Gastroesophageal sphincter (tissue), 3 donors: ENCODE data around the gene COG6.

Experiments
- CTCF ChIP-seq, 4 experiments: fragments of 200-600 bp in 2 of 4; fragments of 450-650 bp in 2 of 4; sonication (generic) in 1 of 4; IDR thresholded peaks; one replicate each; pipeline ENCODE4 v1.5.1; 2017 to 2019; ENCODE audit warnings: antibody characterized with exemption in 4 of 4, mild to moderate bottlenecking in 2 of 4, moderate library complexity in 2 of 4
- POLR2A ChIP-seq, 2 donors: fragments of 450-650 bp; IDR thresholded peaks; one replicate each; pipeline ENCODE4 v1.6.1; 2017; ENCODE audit warnings: antibody characterized with exemption in 2 of 2, mild to moderate bottlenecking in 2 of 2, moderate library complexity in 1 of 2

- peak; percentile 30 to 53 (median 43) for TF ChIP-seq CTCF (IDR thresholded peaks at IDR 0.05)
- TF ChIP-seq POLR2A (IDR thresholded peaks at IDR 0.05) = no peak
These were observed 29.2 kb downstream of the COG6 start for GRCh38 chr13:39684531-39685137.
